K562 (cell line): ENCODE data around the gene TRIO. TPM values are rescaled to one million over a fixed set of nuclear protein-coding genes. Genes with fewer than 3 reads are reported as not detected.

ENCODE experiments used
- DMBX1 ChIP-seq: fragments of 250-450 bp; sonication (Bioruptor Pico); IDR thresholded peaks from 2 replicates; pipeline ENCODE4 v1.8.0; 2022; ENCODE audit warnings: inconsistent platforms, mild to moderate bottlenecking, moderate library complexity, borderline replicate concordance
- EP300 ChIP-seq: IDR thresholded peaks from 2 replicates; pipeline ENCODE4 v1.6.1; 2012; ENCODE audit warnings: low read length, improper control_type of control experiment
- FOXA1 ChIP-seq: fragments of 450-650 bp; IDR thresholded peaks from 2 replicates; pipeline ENCODE4 v1.6.1; 2016; ENCODE audit warnings: mild to moderate bottlenecking, borderline replicate concordance
- GTF2E2 ChIP-seq: fragments of 200-800 bp; sonication (Bioruptor generic); IDR thresholded peaks from 2 replicates; pipeline ENCODE4 v1.6.1; 2016; ENCODE audit warnings: missing genetic modification characterization, missing compliant biosample characterization
- LEF1 ChIP-seq: fragments of 450-650 bp; IDR thresholded peaks from 2 replicates; pipeline ENCODE4 v1.6.1; 2016; ENCODE audit warnings: mild to moderate bottlenecking
- NR2C2 ChIP-seq, 2 experiments: fragments of 200-800 bp in 1 of 2; sonication (Bioruptor generic) in 1 of 2; sonication (generic) in 1 of 2; formaldehyde crosslinking in 1 of 2; IDR thresholded peaks; 2 replicates each; pipeline versions ENCODE4 v1.6.1 to v1.8.0; 2016 to 2022; ENCODE audit warnings: mild to moderate bottlenecking in 1 of 2, missing compliant biosample characterization in 1 of 2, missing genetic modification characterization in 1 of 2, missing genetic modification reagents in 1 of 2
- PTRF ChIP-seq: fragments of 450-650 bp; IDR thresholded peaks from 2 replicates; pipeline ENCODE4 v1.6.1; 2016; ENCODE audit warnings: mild to moderate bottlenecking, missing genetic modification characterization, missing compliant biosample characterization
- SMAD4 ChIP-seq: fragments of 250-450 bp; sonication (Bioruptor Pico); conservative IDR thresholded peaks from 2 replicates; pipeline ENCODE4 v1.8.0; 2021; ENCODE audit warnings: inconsistent platforms, mild to moderate bottlenecking, moderate library complexity
- SMARCA4 ChIP-seq: fragments of 450-650 bp; IDR thresholded peaks from 2 replicates; pipeline ENCODE4 v1.6.1; 2016
- ZNF584 ChIP-seq: fragments of 200-800 bp; sonication (Bioruptor generic); IDR thresholded peaks from 2 replicates; pipeline ENCODE4 v1.6.1; 2016; ENCODE audit warnings: low read depth, mild to moderate bottlenecking, missing genetic modification characterization, missing compliant biosample characterization
- polyA plus RNA-seq, 8 experiments: library from polyadenylated mRNA; depleted of rRNA in 4 of 8; stranded (reverse) in 5 of 8; unstranded in 3 of 8; fragments of >200 nt; fragmentation: Nextera tagmentation in 2 of 8; fragmentation: Illumina TruSeq in 1 of 8; extraction: Ambion mirVana in 2 of 8; extraction: Trizol in 1 of 8; gene quantifications; 2 replicates each; pipeline versions ENCODE4 v1.2.1 to v1.2.3, GENCODE V29; 2011 to 2014; ENCODE audit warnings: inconsistent platforms in 1 of 8, missing spikeins in 1 of 8
- total RNA-seq, 7 experiments: library from RNA; depleted of rRNA in 6 of 7; stranded (reverse); fragments of >200 nt in 6 of 7; fragmentation: Illumina TruSeq in 2 of 7; extraction: Trizol in 2 of 7; gene quantifications; 2 replicates each; pipeline versions ENCODE4 v1.2.1 to v1.2.3, GENCODE V29; 2011 to 2021; ENCODE audit warnings: low replicate concordance in 1 of 7
- TF ChIP-seq, protein P1 (sequence below), 2 experiments: fragments of 450-650 bp; IDR thresholded peaks; 2 replicates each; pipeline ENCODE4 v1.6.1; 2016; ENCODE audit warnings: mild to moderate bottlenecking in 2 of 2, borderline replicate concordance in 1 of 2, low read depth in 1 of 2, moderate library complexity in 1 of 2
- TF ChIP-seq, protein P2 (sequence below): fragments of 450-650 bp; IDR thresholded peaks from 2 replicates; pipeline ENCODE4 v1.6.1; 2016; ENCODE audit warnings: mild to moderate bottlenecking
- TF ChIP-seq, protein P3 (sequence below): fragments of 450-650 bp; IDR thresholded peaks from 2 replicates; pipeline ENCODE4 v1.6.1; 2016
- TF ChIP-seq, protein P4 (sequence below): fragments of 250-450 bp; sonication (Bioruptor Pico); IDR thresholded peaks from 2 replicates; pipeline ENCODE4 v1.9.0; 2021; ENCODE audit warnings: mild to moderate bottlenecking

Gene TRIO
- total and polyA plus RNA-seq, 9 of the 15 experiments (the other 6 are each of a cell fraction or from before 2014, with no cell fraction given), result 0.24 to 5.0 (median 1.1) TPM

DNA sequence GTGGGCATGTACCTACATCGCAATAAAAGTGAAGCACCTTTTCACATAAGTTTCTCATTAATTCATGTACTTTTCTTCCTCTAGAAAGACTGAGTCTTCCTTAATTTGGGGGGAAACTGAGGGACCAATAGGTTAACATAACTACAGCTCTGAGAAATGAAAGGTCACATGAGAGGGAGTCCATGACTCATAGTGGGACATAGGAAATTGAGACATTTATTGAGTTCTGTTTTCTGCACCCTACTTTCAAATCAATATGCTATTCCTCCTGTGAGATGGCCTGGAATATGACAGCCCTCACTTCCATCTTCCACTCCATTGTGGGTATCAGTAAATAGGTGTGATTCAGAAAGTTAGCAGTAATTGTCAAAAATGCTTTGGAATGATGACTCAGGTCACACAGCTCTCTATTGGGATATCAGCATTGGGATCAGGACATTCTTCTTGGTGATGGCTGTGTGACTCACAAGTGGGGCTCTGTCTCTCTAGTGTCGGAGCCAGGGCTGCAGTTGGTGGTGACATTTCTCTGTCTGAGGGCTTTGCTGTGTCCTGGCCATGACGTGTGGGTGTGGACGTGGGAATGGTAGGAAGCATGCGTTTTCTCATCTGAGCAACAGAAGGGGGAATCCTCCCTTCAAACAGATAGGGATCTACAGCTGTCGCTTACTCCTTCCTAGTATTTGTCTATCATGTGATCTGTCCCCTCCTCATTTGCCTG, 125.0 kb downstream of the TRIO start (continued):
- TF ChIP-seq, protein P1, sequence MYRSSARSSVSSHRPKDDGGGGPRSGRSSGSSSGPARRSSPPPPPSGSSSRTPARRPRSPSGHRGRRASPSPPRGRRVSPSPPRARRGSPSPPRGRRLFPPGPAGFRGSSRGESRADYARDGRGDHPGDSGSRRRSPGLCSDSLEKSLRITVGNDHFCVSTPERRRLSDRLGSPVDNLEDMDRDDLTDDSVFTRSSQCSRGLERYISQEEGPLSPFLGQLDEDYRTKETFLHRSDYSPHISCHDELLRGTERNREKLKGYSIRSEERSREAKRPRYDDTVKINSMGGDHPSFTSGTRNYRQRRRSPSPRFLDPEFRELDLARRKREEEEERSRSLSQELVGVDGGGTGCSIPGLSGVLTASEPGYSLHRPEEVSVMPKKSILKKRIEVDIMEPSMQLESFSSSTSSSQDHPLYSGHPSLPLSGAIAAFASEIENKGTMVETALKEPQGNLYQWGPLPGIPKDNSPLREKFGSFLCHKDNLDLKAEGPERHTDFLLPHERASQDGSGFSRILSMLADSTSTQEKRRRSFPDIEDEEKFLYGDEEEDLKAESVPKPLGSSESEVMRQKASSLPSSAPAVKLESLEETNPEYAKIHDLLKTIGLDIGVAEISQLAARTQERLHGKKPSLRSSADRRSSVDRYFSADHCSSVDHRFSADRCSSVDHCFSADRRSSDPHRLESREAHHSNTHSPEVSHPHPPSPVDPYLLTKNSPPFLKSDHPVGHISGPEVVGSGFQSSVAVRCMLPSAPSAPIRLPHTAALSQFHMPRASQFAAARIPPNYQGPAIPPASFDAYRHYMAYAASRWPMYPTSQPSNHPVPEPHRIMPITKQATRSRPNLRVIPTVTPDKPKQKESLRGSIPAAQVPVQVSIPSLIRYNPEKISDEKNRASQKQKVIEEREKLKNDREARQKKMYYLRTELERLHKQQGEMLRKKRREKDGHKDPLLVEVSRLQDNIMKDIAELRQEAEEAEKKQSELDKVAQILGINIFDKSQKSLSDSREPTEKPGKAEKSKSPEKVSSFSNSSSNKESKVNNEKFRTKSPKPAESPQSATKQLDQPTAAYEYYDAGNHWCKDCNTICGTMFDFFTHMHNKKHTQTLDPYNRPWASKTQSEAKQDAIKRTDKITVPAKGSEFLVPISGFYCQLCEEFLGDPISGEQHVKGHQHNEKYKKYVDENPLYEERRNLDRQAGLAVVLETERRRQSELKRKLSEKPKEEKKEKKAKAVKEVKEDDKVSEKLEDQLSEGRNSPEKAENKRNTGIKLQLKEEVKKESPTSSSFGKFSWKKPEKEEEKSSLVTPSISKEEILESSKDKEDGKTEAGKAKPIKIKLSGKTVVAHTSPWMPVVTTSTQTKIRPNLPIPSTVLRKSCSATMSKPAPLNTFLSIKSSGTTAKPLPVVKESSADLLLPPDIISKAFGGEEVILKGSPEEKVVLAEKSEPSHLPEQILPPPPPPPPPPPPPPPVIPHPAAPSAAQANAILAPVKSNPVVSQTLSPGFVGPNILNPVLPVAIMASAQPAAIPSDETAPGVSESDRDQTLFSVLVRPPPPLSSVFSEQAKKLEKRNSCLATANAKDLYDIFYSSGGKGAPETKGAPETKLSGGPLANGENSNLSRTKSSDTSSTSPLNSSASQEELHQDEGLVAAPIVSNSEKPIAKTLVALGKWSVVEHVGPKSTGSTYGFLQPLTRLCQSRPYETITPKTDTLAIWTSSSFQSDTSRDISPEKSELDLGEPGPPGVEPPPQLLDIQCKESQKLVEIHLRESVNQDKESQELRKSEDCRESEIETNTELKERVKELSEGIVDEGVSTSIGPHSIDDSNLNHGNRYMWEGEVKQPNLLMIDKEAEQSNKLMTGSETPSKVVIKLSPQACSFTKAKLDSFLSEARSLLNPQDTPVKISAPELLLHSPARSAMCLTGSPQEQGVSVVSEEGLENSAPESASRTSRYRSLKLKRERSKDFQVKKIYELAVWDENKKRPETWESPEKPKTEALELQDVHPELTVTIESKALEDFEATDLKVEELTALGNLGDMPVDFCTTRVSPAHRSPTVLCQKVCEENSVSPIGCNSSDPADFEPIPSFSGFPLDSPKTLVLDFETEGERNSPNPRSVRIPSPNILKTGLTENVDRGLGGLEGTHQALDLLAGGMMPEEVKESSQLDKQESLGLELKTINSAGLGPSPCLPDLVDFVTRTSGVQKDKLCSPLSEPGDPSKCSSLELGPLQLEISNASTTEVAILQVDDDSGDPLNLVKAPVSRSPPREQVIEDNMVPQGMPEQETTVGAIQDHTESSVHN (IDR thresholded peaks at IDR 0.05; ENCODE audit: borderline replicate concordance in 1 of 2, low read depth in 1 of 2), result peak in 1 of 2 experiments; percentile 81; a peak in 2 of 4 replicates
- TF ChIP-seq PTRF (0 out of 2 replicates have a peak, but pooled peaks have one; percentile 31), LEF1 (peak; percentile 63; the same call in 1 of the 2 replicates), ZNF584 (0 out of 2 replicates have a peak, but pooled peaks have one; percentile 50), GTF2E2 (tag) (no peak), FOXA1 (no peak), NR2C2 (CRISPR knock-in tag; IDR thresholded peaks at IDR 0.05) (no peak), NR2C2 (tag; IDR thresholded peaks at IDR 0.05) (no peak), SMAD4 (CRISPR knock-in tag) (peak; percentile 68), DMBX1 (no peak), SMARCA4 (peak; percentile 93), EP300 (peak; percentile 56; the same call in 1 of the 2 replicates)
- TF ChIP-seq, protein P2, sequence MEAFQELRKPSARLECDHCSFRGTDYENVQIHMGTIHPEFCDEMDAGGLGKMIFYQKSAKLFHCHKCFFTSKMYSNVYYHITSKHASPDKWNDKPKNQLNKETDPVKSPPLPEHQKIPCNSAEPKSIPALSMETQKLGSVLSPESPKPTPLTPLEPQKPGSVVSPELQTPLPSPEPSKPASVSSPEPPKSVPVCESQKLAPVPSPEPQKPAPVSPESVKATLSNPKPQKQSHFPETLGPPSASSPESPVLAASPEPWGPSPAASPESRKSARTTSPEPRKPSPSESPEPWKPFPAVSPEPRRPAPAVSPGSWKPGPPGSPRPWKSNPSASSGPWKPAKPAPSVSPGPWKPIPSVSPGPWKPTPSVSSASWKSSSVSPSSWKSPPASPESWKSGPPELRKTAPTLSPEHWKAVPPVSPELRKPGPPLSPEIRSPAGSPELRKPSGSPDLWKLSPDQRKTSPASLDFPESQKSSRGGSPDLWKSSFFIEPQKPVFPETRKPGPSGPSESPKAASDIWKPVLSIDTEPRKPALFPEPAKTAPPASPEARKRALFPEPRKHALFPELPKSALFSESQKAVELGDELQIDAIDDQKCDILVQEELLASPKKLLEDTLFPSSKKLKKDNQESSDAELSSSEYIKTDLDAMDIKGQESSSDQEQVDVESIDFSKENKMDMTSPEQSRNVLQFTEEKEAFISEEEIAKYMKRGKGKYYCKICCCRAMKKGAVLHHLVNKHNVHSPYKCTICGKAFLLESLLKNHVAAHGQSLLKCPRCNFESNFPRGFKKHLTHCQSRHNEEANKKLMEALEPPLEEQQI, result 0 out of 2 replicates have a peak, but pooled peaks have one; percentile 34
- TF ChIP-seq, protein P3, sequence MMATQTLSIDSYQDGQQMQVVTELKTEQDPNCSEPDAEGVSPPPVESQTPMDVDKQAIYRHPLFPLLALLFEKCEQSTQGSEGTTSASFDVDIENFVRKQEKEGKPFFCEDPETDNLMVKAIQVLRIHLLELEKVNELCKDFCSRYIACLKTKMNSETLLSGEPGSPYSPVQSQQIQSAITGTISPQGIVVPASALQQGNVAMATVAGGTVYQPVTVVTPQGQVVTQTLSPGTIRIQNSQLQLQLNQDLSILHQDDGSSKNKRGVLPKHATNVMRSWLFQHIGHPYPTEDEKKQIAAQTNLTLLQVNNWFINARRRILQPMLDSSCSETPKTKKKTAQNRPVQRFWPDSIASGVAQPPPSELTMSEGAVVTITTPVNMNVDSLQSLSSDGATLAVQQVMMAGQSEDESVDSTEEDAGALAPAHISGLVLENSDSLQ, result peak; percentile 67
- TF ChIP-seq, protein P4, sequence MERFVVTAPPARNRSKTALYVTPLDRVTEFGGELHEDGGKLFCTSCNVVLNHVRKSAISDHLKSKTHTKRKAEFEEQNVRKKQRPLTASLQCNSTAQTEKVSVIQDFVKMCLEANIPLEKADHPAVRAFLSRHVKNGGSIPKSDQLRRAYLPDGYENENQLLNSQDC (CRISPR knock-in tag), result no peak
